Nephron (organoid): ENCODE data around the gene ASXL1.

Experiments
- H3K27ac Mint-ChIP-seq, 3 experiments: 2 replicates each; pipeline ENCODE4 v1.8.0; 2020; ENCODE audit warnings: mixed read lengths in 3 of 3, mild to moderate bottlenecking in 2 of 3, moderate library complexity in 1 of 3
- H3K27me3 Mint-ChIP-seq: 2 replicates; pipeline ENCODE4 v1.8.0; 2021; ENCODE audit warnings: low read depth, mild to moderate bottlenecking, moderate library complexity, mixed read lengths
- H3K36me3 Mint-ChIP-seq: 2 replicates; pipeline ENCODE4 v1.8.0; 2020; ENCODE audit warnings: low read depth, mixed read lengths
- H3K4me1 Mint-ChIP-seq: 2 replicates; pipeline ENCODE4 v1.8.0; 2020; ENCODE audit warnings: mixed read lengths
- H3K4me3 Mint-ChIP-seq, 3 experiments: 2 replicates each; pipeline ENCODE4 v1.8.0; 2020; ENCODE audit warnings: mild to moderate bottlenecking in 3 of 3, mixed read lengths in 3 of 3, moderate library complexity in 2 of 3
- H3K9me3 Mint-ChIP-seq: 2 replicates; pipeline ENCODE4 v1.8.0; 2020; ENCODE audit warnings: mixed read lengths
- CTCF ChIP-seq, 3 experiments: fragments of 200-600 bp; sonication (generic); IDR thresholded peaks; one replicate each; pipeline ENCODE4 v1.5.0; 2021; ENCODE audit warnings: antibody characterized with exemption in 3 of 3; ENCODE audit not compliant: unreplicated experiment in 3 of 3

Gene ASXL1

GRCh38 chr20:32435449-32436107 lies 77.4 kb downstream of the ASXL1 start:
- peaks cover 2% of the 10 kb centered on the region for H3K4me1 Mint-ChIP-seq
- H3K27me3 Mint-ChIP-seq: no peaks in the 10 kb centered on the region
- TF ChIP-seq CTCF (IDR thresholded peaks at IDR 0.05; ENCODE audit: unreplicated experiment in 3 of 3): no peak
- no peak overlapping the region for H3K4me3 Mint-ChIP-seq
- no peaks in the 10 kb centered on the region for H3K9me3 Mint-ChIP-seq
- H3K36me3 Mint-ChIP-seq: peaks cover 83% of the 10 kb centered on the region
- no peak overlapping the region for H3K27ac Mint-ChIP-seq

- no peak for TF ChIP-seq CTCF (IDR thresholded peaks at IDR 0.05; ENCODE audit: unreplicated experiment in 3 of 3)
- Mint-ChIP-seq H3K9me3 (no peaks in the 10 kb centered on the region), H3K27ac (no peak overlapping the region), H3K36me3 (peaks cover 85% of the 10 kb centered on the region), H3K27me3 (no peaks in the 10 kb centered on the region), H3K4me3 (no peak overlapping the region), H3K4me1 (peaks cover 7% of the 10 kb centered on the region)
Observed at GRCh38 chr20:32436142-32436861, 78.2 kb downstream of the ASXL1 start.

GRCh38 chr20:32436968-32437367 lies 78.8 kb downstream of the ASXL1 start:
- TF ChIP-seq CTCF (IDR thresholded peaks at IDR 0.05; ENCODE audit: unreplicated experiment in 3 of 3): no peak
- no peaks in the 10 kb centered on the region for H3K9me3 Mint-ChIP-seq
- peaks cover 7% of the 10 kb centered on the region for H3K4me1 Mint-ChIP-seq
- no peaks in the 10 kb centered on the region for H3K27me3 Mint-ChIP-seq
- H3K36me3 Mint-ChIP-seq: peaks cover 84% of the 10 kb centered on the region
- H3K4me3 Mint-ChIP-seq: no peak overlapping the region
- no peak overlapping the region for H3K27ac Mint-ChIP-seq

GRCh38 chr20:32437391-32438074 lies 79.4 kb downstream of the ASXL1 start:
- no peaks in the 10 kb centered on the region for H3K27me3 Mint-ChIP-seq
- H3K4me3 Mint-ChIP-seq: no peak overlapping the region
- TF ChIP-seq CTCF (IDR thresholded peaks at IDR 0.05; ENCODE audit: unreplicated experiment in 3 of 3): peak in 1 of 3 experiments; percentile 28
- peaks cover 7% of the 10 kb centered on the region for H3K4me1 Mint-ChIP-seq
- no peaks in the 10 kb centered on the region for H3K9me3 Mint-ChIP-seq
- peaks cover 84% of the 10 kb centered on the region for H3K36me3 Mint-ChIP-seq
- no peak overlapping the region for H3K27ac Mint-ChIP-seq

GRCh38 chr20:32438331-32438858 lies 80.3 kb downstream of the ASXL1 start:
- Mint-ChIP-seq H3K4me1 (peaks cover 7% of the 10 kb centered on the region), H3K9me3 (no peaks in the 10 kb centered on the region), H3K27me3 (no peaks in the 10 kb centered on the region), H3K4me3 (no peak overlapping the region), H3K36me3 (peaks cover 82% of the 10 kb centered on the region), H3K27ac (no peak overlapping the region)
- no peak for TF ChIP-seq CTCF (IDR thresholded peaks at IDR 0.05; ENCODE audit: unreplicated experiment in 3 of 3)
